SU-DHL-6 (cell line): Measurements from ENCODE around the gene OR11A1.
"Not testable (repeated sequence)": the region's sequence is repeated elsewhere in the genome, so short reads cannot be mapped to it uniquely, and the experiment has no call there.

Source experiments
- H2AFZ ChIP-seq: fragments of 200-600 bp; sonication (generic); 2 replicates; pipeline ENCODE4 v1.6.1; 2014; ENCODE audit warnings: low read depth, mild to moderate bottlenecking, moderate library complexity, mixed read lengths, antibody characterized with exemption, low read length; ENCODE audit not compliant: severe bottlenecking
- H3F3A ChIP-seq: fragments of 200-600 bp; shearing (Covaris generic); 2 replicates; pipeline ENCODE4 v1.6.0; 2016; ENCODE audit warnings: antibody characterized with exemption, mild to moderate bottlenecking; ENCODE audit not compliant: insufficient read depth
- H3K27ac ChIP-seq: fragments of 200-600 bp; sonication (generic); 2 replicates; pipeline ENCODE4 v1.5.1; 2016; ENCODE audit warnings: low read depth, mild to moderate bottlenecking, low read length, moderate library complexity, mixed read lengths
- H3K27me3 ChIP-seq: fragments of 200-600 bp; sonication (generic), shearing (Covaris generic); 2 replicates; pipeline ENCODE4 v1.6.0; 2014; ENCODE audit warnings: mild to moderate bottlenecking, low read length
- H3K36me3 ChIP-seq: fragments of 200-600 bp; sonication (generic); 2 replicates; pipeline ENCODE4 v1.6.1; 2014; ENCODE audit warnings: mild to moderate bottlenecking, low read length, mixed read lengths
- H3K4me2 ChIP-seq: fragments of 300-600, 200-600 bp; shearing (Covaris generic), sonication (generic); 2 replicates; pipeline ENCODE4 v1.6.0; 2014; ENCODE audit warnings: low read length, low read depth, mild to moderate bottlenecking; ENCODE audit not compliant: poor library complexity, severe bottlenecking
- H3K4me3 ChIP-seq: fragments of 200-600 bp; sonication (generic); 2 replicates; pipeline ENCODE4 v1.5.1; 2014; ENCODE audit warnings: antibody characterized with exemption, low read length, mild to moderate bottlenecking, mixed read lengths; ENCODE audit not compliant: insufficient read depth, poor library complexity, severe bottlenecking
- H3K79me2 ChIP-seq: fragments of 200-600 bp; sonication (generic); 2 replicates; pipeline ENCODE4 v1.6.1; 2014; ENCODE audit warnings: mild to moderate bottlenecking, low read length, moderate library complexity; ENCODE audit not compliant: insufficient read depth
- H3K9ac ChIP-seq: fragments of 200-600 bp; sonication (generic); 2 replicates; pipeline ENCODE4 v1.7.0; 2014; ENCODE audit warnings: mild to moderate bottlenecking, low read length
- H3K9me2 ChIP-seq: fragments of 200-600 bp; sonication (generic); replicated peaks from 2 replicates; pipeline ENCODE4 v1.6.1; 2014; ENCODE audit warnings: low read length; ENCODE audit not compliant: insufficient read depth
- H3K9me3 ChIP-seq: fragments of 200-600 bp; sonication (generic); 2 replicates; pipeline ENCODE4 v1.6.1; 2014; ENCODE audit warnings: low read length, mixed read lengths; ENCODE audit not compliant: insufficient read depth
- H4K20me1 ChIP-seq: fragments of 200-600 bp; sonication (generic); 2 replicates; pipeline ENCODE4 v1.6.1; 2014; ENCODE audit warnings: low read depth, mild to moderate bottlenecking, antibody characterized with exemption, low read length, moderate library complexity, mixed read lengths
- EZH2phosphoT487 ChIP-seq: fragments of 200-600 bp; sonication (generic), shearing (Covaris generic); conservative IDR thresholded peaks from 2 replicates; pipeline ENCODE4 v1.6.1; 2018; ENCODE audit warnings: mild to moderate bottlenecking, antibody characterized with exemption, low read length, moderate library complexity, mixed read lengths
- TF ChIP-seq, protein P1 (sequence below): fragments of 200-600 bp; sonication (generic); IDR thresholded peaks from one replicate; pipeline ENCODE4 v1.5.1; 2017; ENCODE audit warnings: antibody characterized with exemption, mild to moderate bottlenecking, low read length, moderate library complexity; ENCODE audit not compliant: insufficient read depth, poor library complexity, severe bottlenecking

The OR11A1 gene

DNA sequence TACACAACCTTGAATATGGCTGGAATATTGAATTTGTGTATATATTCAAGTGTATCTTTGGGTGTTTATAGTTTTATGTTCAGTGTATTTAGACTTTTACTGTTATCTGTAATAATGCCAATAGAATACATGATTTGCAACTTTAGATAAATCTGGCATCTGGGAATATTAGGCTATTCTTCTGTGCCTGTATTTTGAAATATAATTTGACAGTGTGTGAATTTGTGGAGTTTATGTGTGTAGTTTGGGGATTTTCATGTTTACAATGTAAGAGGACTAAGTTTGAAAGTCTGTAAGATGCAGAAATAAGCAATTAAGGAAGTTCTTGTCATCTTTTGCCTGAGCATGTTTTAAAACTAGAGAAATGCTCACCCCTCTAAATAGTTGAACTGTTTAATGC, 17.9 kb downstream of the OR11A1 start, which contains the start of gene OR10C1:
Gene OR10C1 (plus strand): TSS at position 301 of the 400 bp plus-strand sequence. CDS start 710 bp downstream, outside the sequence.
- Histone ChIP-seq H3K36me3 (no peaks in the 10 kb centered on the region), H4K20me1 (no peaks in the 10 kb centered on the region), H3K4me2 (no peak within 1 kb of the TSS), H3F3A (no peaks in the 10 kb centered on the region), H3K27me3 (no peaks in the 10 kb centered on the region), H3K4me3 (no peak within 1 kb of the TSS), H3K9ac (no peak within 1 kb of the TSS), H3K9me3 (no peaks in the 10 kb centered on the region), H2AFZ (no peak within 1 kb of the TSS), H3K27ac (no peak within 1 kb of the TSS), H3K79me2 (no peaks in the 10 kb centered on the region), H3K9me2 (no peaks in the 10 kb centered on the region)
- TF ChIP-seq EZH2phosphoT487: no peak
- TF ChIP-seq, protein P1, sequence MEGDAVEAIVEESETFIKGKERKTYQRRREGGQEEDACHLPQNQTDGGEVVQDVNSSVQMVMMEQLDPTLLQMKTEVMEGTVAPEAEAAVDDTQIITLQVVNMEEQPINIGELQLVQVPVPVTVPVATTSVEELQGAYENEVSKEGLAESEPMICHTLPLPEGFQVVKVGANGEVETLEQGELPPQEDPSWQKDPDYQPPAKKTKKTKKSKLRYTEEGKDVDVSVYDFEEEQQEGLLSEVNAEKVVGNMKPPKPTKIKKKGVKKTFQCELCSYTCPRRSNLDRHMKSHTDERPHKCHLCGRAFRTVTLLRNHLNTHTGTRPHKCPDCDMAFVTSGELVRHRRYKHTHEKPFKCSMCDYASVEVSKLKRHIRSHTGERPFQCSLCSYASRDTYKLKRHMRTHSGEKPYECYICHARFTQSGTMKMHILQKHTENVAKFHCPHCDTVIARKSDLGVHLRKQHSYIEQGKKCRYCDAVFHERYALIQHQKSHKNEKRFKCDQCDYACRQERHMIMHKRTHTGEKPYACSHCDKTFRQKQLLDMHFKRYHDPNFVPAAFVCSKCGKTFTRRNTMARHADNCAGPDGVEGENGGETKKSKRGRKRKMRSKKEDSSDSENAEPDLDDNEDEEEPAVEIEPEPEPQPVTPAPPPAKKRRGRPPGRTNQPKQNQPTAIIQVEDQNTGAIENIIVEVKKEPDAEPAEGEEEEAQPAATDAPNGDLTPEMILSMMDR: no peak

DNA sequence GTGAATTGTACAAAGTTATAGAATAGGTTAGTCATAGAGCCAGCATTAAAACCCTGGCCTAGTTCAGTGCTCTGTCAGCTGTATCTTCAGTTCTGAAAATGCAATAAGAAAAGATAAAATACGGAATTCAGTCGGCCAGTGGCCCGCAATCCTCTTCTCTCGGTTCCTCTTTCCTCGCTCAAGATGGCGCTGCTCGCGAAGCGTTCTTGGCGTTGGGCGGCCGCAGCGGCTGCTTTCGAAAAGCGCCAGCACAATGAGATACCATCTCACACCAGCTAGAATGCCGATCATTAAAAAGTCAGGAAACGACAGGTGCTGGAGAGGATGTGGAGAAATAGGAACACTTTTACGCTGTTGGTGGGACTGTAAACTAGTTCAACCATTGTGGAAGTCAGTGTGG, 20.1 kb downstream of the OR11A1 start:
- H3K9me2 ChIP-seq, H3K9ac ChIP-seq, H3F3A ChIP-seq, H3K36me3 ChIP-seq, H3K4me3 ChIP-seq, H3K79me2 ChIP-seq, H4K20me1 ChIP-seq, H2AFZ ChIP-seq, H3K9me3 ChIP-seq, H3K4me2 ChIP-seq, H3K27me3 ChIP-seq, H3K27ac ChIP-seq: not testable (repeated sequence)

- H3K79me2 ChIP-seq: no peaks in the 10 kb centered on the region
- H3K4me2 ChIP-seq: no peak overlapping the region
- H3K36me3 ChIP-seq: no peaks in the 10 kb centered on the region
- H2AFZ ChIP-seq: no peak overlapping the region
- no peak for TF ChIP-seq EZH2phosphoT487
- TF ChIP-seq, protein P1: no peak
- no peak overlapping the region for H3K27ac ChIP-seq
- H3K9ac ChIP-seq: no peak overlapping the region
- H3F3A ChIP-seq: no peaks in the 10 kb centered on the region
- no peaks in the 10 kb centered on the region for H3K9me2 ChIP-seq
- no peak overlapping the region for H3K4me3 ChIP-seq
- 0 out of 2 replicates have a peak, but pooled peaks cover 3% of the 10 kb centered on the region for H3K27me3 ChIP-seq
- no peaks in the 10 kb centered on the region; the same call in 1 of the 2 replicates for H4K20me1 ChIP-seq
- H3K9me3 ChIP-seq: no peaks in the 10 kb centered on the region
Measured at GRCh38 chr6:29426654-29427053, 30.2 kb downstream of the OR11A1 start.

GRCh38 chr6:29425075-29425474, 31.8 kb downstream of the OR11A1 start:
- no peaks in the 10 kb centered on the region; the same call in 1 of the 2 replicates for H4K20me1 ChIP-seq
- H3K9me3 ChIP-seq: no peaks in the 10 kb centered on the region
- 0 out of 2 replicates have a peak, but pooled peaks cover 3% of the 10 kb centered on the region for H3K27me3 ChIP-seq
- H3F3A ChIP-seq: no peaks in the 10 kb centered on the region
- H3K9ac ChIP-seq: no peak overlapping the region
- H3K9me2 ChIP-seq: no peaks in the 10 kb centered on the region
- H3K79me2 ChIP-seq: no peaks in the 10 kb centered on the region
- H3K27ac ChIP-seq: no peak overlapping the region
- no peaks in the 10 kb centered on the region for H3K36me3 ChIP-seq
- H3K4me2 ChIP-seq: no peak overlapping the region
- H2AFZ ChIP-seq: no peak overlapping the region
- no peak overlapping the region for H3K4me3 ChIP-seq
- TF ChIP-seq, protein P1: no peak
- no peak for TF ChIP-seq EZH2phosphoT487
